Activated CD4-positive, alpha-beta memory T cell treated with anti-CD3 and anti-CD28 coated beads, Interleukin-2, amount 10 ng/mL, durations not matched to agents 7 days and 5 days (primary cell): ENCODE data around the gene CCDC47. TPM values are rescaled to one million over a fixed set of nuclear protein-coding genes. Genes with fewer than 3 reads are reported as not detected.
"Not testable (repeated sequence)": the region's sequence is repeated elsewhere in the genome, so short reads cannot be mapped to it uniquely, and the experiment has no call there.

ENCODE experiments used
- CTCF ChIA-PET: fragments of 350-600 bp; sonication (Branson Sonifier 250); formaldehyde crosslinking; loops from one replicate; lab custom pipeline; 2021; ENCODE audit warnings: antibody characterized with exemption, inconsistent platforms; lab: Charles Lee
- POLR2A ChIA-PET: fragments of 350-600 bp; sonication (Branson Sonifier 250); formaldehyde crosslinking; loops from one replicate; lab custom pipeline; 2021; ENCODE audit warnings: antibody characterized with exemption; lab: Charles Lee
- DNase-seq: peaks from one replicate; pipeline ENCODE4 v3.0.0-alpha.2; 2020
- H3K27ac Mint-ChIP-seq: one replicate; pipeline ENCODE4 v1.8.0; 2021; ENCODE audit warnings: mild to moderate bottlenecking, mixed read lengths
- H3K27me3 Mint-ChIP-seq: one replicate; pipeline ENCODE4 v1.8.0; 2021; ENCODE audit warnings: mixed read lengths
- H3K36me3 Mint-ChIP-seq: one replicate; pipeline ENCODE4 v1.8.0; 2021; ENCODE audit warnings: low read depth, mixed read lengths
- H3K4me1 Mint-ChIP-seq: one replicate; pipeline ENCODE4 v1.8.0; 2021; ENCODE audit warnings: mixed read lengths
- H3K4me3 Mint-ChIP-seq: one replicate; pipeline ENCODE4 v1.8.0; 2021; ENCODE audit warnings: mild to moderate bottlenecking, mixed read lengths
- H3K9me3 Mint-ChIP-seq: one replicate; pipeline ENCODE4 v1.8.0; 2021; ENCODE audit warnings: mixed read lengths
- total RNA-seq, 2 experiments: library from RNA; stranded (reverse); gene quantifications; one replicate each; pipeline ENCODE4 v1.2.3, GENCODE V29; 2021

The CCDC47 gene
- total RNA-seq, 2 experiments from 2014 or later: 56.7 to 57.9 TPM

DNA sequence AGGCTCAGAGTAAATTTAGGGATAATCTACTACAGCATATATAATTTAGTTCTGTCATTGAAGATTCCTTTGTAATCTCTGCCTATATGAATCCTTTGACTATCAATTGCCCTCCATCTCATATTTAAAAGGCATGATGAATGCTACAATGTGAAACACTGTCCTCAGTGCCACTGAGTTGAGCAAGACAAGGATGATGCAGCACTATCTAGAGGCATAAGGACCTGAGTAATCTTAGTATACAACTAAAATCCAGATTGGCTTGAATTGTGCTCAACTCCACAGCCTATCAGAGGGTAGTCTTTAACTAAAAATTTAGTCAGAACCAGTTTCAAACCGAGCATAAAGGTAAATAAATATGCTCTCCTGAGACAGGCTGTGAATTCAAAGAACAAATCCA lies 20.2 kb downstream of the CCDC47 start:
- no peaks in the 10 kb centered on the region for H3K27me3 Mint-ChIP-seq
- CTCF ChIA-PET: no interaction called here
- H3K4me1 Mint-ChIP-seq: peaks cover 17% of the 10 kb centered on the region
- H3K4me3 Mint-ChIP-seq: no peak overlapping the region
- POLR2A ChIA-PET: interaction anchor here (0.7 to 4.3 kb wide), 5 partner anchors 11 to 56 kb away, joined by 3 to 36 read pairs (median 7); partner anchors contain the start of genes CCDC47 and DDX42
- no peak overlapping the region for H3K27ac Mint-ChIP-seq
- DNase-seq: no peak
- H3K9me3 Mint-ChIP-seq: no peaks in the 10 kb centered on the region
- H3K36me3 Mint-ChIP-seq: peaks cover 56% of the 10 kb centered on the region

DNA sequence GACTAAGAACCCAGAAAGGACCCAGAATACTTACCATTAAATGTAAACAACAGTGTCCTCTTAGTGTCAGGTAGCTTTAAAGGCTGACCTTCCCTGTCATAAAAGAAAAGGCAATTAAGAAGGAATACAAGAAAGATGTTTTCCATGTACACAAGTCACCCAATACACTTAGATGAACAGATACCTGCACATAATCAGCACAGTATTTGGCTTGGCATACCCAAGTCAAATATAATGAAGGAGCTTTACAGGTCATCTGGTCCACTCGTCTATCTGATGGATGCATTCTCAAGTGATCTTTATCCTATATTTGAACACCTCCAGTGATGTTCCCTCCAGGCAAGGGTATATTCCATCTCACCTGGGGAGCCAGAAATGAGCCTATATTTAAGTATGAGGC lies 20.7 kb downstream of the CCDC47 start:
- ChIA-PET CTCF (interaction anchor here (1.0 kb wide), 1 partner anchor 9 kb away, joined by 5 read pairs; no protein-coding TSS in a partner anchor), POLR2A (interaction anchor here (0.7 to 4.3 kb wide), 5 partner anchors 10 to 56 kb away, joined by 3 to 36 read pairs (median 7); partner anchors contain the start of genes CCDC47 and DDX42)
- Mint-ChIP-seq H3K4me1 (peaks cover 17% of the 10 kb centered on the region), H3K27ac (no peak overlapping the region), H3K9me3 (no peaks in the 10 kb centered on the region), H3K36me3 (peaks cover 51% of the 10 kb centered on the region), H3K27me3 (no peaks in the 10 kb centered on the region), H3K4me3 (no peak overlapping the region)
- no peak for DNase-seq

DNA sequence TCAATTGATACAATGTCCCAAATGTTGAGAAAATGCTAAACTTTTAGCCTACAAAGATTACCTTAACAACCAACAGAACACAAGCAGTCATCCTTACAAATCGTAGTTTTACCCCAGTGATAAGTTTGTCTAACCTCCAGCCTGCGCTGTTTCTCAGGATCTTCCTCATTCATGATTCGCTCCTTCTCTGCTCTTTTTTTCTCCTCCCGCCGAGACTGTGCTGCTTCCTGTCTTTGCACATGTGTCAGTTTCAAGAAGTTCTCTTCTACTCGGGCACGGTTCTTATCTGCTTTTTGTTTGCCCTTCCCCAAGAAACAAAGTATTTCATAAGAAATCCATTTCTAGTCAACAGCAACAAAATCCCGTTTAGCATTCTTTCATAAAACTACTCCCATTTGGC lies 21.6 kb downstream of the CCDC47 start:
- Mint-ChIP-seq H3K36me3 (peaks cover 55% of the 10 kb centered on the region), H3K27me3 (no peaks in the 10 kb centered on the region), H3K9me3 (no peaks in the 10 kb centered on the region), H3K4me3 (peak overlapping the region; percentile 33), H3K27ac (peak overlapping the region; percentile 75), H3K4me1 (peaks cover 19% of the 10 kb centered on the region)
- ChIA-PET POLR2A (interaction anchor here (0.7 to 4.3 kb wide), 6 partner anchors 9 to 55 kb away, joined by 3 to 36 read pairs (median 8); partner anchors contain the start of genes CCDC47 and DDX42), CTCF (interaction anchor here (1.0 to 2.1 kb wide), 2 partner anchors 9 to 10 kb away, joined by 5 to 12 read pairs; no protein-coding TSS in a partner anchor)
- DNase-seq: peak; percentile 33

DNA sequence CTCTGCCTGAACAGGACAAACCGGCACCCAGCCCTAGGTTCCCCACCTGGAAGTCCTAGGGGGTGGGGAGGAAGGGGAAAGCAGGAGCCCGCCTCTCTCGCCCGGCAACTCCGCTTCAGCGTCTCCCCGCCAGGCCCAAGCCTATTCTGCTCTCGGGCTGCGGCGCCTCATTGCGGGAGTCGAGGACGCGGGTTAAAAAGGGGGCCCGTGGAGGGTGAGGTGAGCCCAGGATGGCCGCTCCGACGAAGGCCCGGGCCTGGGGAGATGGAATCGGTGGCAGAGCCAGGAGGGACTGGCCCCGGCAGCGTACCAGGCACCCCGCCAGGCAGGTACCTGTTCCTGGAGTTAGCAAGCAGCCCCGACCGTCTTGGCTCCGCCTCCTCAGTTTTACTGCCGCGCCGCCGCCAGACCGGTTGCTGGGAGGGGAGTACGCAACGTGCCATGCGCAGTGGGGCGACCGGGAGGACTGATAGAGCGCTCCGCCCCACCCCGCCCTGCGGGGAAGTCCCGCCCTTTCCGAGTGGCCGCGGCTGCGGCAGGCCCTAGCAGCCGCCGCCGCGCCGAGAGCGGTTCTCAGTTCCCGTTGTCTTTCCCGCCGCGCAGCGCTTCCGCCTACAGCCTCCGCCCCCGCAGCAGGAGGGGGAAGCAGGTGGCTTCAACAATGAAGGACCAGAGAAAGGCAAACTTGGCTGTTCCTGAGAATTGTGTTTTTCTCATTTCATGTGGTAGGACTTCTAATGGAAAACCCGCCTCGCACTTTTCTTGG lies 31.8 kb downstream of the CCDC47 start, which contains the start of gene STRADA:
TSS of gene STRADA (minus strand) at position 392 of the 766 bp plus-strand sequence. CDS start 13,430 bp downstream, outside the sequence.
- H3K4me1 Mint-ChIP-seq: peaks cover 33% of the 10 kb centered on the region
- peaks cover 22% of the 10 kb centered on the region for H3K36me3 Mint-ChIP-seq
- POLR2A ChIA-PET: interaction anchor here (0.7 to 6.4 kb wide), 37 partner anchors 9 to 335 kb away, joined by 3 to 130 read pairs (median 4); partner anchors contain the start of genes CCDC47, DCAF7, DDX42 and FTSJ3
- H3K4me3 Mint-ChIP-seq: peak within 1 kb of the TSS; percentile 90
- H3K9me3 Mint-ChIP-seq: no peaks in the 10 kb centered on the region
- peak; percentile 99 for DNase-seq
- no peaks in the 10 kb centered on the region for H3K27me3 Mint-ChIP-seq
- H3K27ac Mint-ChIP-seq: peak within 1 kb of the TSS; percentile 93
- CTCF ChIA-PET: interaction anchor here (0.7 to 1.7 kb wide), 11 partner anchors 9 to 97 kb away, joined by 3 to 12 read pairs (median 4); partner anchors contain the start of genes CCDC47, DDX42 and LIMD2

DNA sequence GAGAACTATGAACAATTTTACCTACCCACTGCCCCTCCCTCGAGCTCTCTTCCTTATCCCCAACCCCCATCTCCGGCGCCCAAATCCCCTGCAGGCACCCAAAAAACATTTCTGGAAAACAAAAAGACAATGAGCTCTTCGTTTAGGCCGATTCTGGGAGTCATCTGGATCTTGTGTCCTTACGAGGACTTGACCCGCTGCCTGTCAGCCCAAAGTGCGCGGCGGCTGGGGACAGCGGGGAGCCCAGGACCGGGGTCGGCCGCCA lies 32.3 kb downstream of the CCDC47 start:
- ChIA-PET POLR2A (interaction anchor here (0.6 to 6.4 kb wide), 21 partner anchors 9 to 341 kb away, joined by 3 to 130 read pairs (median 4); partner anchors contain the start of genes CCDC47, DCAF7, DDX42 and LIMD2), CTCF (interaction anchor here (1.5 to 1.6 kb wide), 2 partner anchors 21 to 44 kb away, joined by 4 to 8 read pairs; no protein-coding TSS in a partner anchor)
- H3K27ac Mint-ChIP-seq: peak overlapping the region; percentile 93
- H3K36me3 Mint-ChIP-seq: peaks cover 20% of the 10 kb centered on the region
- peaks cover 33% of the 10 kb centered on the region for H3K4me1 Mint-ChIP-seq
- peak overlapping the region; percentile 90 for H3K4me3 Mint-ChIP-seq
- DNase-seq: no peak
- no peaks in the 10 kb centered on the region for H3K9me3 Mint-ChIP-seq
- H3K27me3 Mint-ChIP-seq: no peaks in the 10 kb centered on the region

DNA sequence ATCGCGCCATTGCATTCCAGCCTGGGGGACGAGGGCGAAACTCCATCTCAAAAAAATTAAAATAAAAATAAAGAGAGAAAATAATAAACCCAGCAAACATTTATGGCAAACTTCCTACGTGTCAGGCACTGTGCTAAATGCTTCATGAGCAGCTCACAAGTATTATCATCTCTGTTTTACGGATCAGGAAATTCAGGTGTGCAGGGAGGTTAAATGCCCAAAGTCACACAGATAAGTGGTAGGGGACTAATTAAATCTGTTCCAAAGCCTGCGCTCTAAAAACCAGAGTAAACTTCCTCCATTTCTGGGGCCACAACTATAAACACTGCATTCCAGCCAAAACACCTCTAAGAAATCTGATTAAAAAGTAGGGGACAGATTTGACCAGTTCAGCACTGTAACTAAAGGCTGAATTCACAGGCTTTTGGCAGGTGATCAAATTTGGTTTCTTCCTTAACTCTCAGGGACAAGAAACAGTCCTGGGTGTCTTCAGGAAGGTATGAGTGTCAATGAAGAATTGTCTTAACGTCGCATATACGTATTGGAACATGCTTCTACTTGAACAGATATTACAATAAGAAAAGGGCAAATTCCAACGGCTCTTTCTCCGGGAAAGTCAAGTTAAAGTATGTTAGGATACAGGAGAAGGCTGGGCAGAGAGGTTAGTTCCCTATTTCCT lies 32.8 kb downstream of the CCDC47 start:
- CTCF ChIA-PET: interaction anchor here (1.5 to 1.6 kb wide), 2 partner anchors 22 to 43 kb away, joined by 4 to 8 read pairs; no protein-coding TSS in a partner anchor
- H3K27ac Mint-ChIP-seq: peak overlapping the region; percentile 93
- no peaks in the 10 kb centered on the region for H3K9me3 Mint-ChIP-seq
- POLR2A ChIA-PET: interaction anchor here (0.6 to 6.4 kb wide), 22 partner anchors 9 to 342 kb away, joined by 3 to 130 read pairs (median 4); partner anchors contain the start of genes CCDC47, DCAF7, DDX42 and LIMD2
- H3K4me3 Mint-ChIP-seq: peak overlapping the region; percentile 90
- no peak for DNase-seq
- H3K27me3 Mint-ChIP-seq: no peaks in the 10 kb centered on the region
- peaks cover 33% of the 10 kb centered on the region for H3K4me1 Mint-ChIP-seq
- peaks cover 17% of the 10 kb centered on the region for H3K36me3 Mint-ChIP-seq

DNA sequence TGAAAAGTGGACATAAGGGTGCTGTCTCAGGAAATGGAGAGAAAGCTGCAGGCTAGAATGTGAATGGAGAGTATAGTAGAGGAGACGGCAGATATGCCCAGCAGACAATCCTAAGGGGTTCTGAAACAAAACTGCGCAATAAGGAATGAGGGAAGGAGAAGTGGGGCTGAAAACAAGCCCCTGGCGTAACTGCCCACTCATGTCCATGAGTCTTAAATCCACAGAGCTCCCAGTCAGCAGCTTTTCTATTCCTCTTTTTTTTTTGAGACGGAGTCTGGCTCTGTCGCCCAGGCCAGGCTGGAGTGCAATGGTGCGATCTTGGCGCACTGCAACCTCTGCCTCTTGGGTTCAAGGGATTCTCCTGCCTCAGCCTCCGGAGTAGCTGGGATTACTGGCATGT lies 37.7 kb downstream of the CCDC47 start:
- Mint-ChIP-seq H3K27me3 (no peaks in the 10 kb centered on the region), H3K4me1 (peaks cover 16% of the 10 kb centered on the region), H3K9me3 (no peaks in the 10 kb centered on the region), H3K36me3 (peaks cover 21% of the 10 kb centered on the region), H3K27ac (no peak overlapping the region), H3K4me3 (no peak overlapping the region)
- ChIA-PET CTCF (interaction anchor here (1.4 kb wide), 1 partner anchor 38 kb away, joined by 5 read pairs; no protein-coding TSS in a partner anchor), POLR2A (interaction anchor here (1.0 to 1.4 kb wide), 3 partner anchors 14 to 38 kb away, joined by 3 to 4 read pairs (median 3); partner anchors contain the start of genes CCDC47 and DDX42)
- no peak for DNase-seq

DNA sequence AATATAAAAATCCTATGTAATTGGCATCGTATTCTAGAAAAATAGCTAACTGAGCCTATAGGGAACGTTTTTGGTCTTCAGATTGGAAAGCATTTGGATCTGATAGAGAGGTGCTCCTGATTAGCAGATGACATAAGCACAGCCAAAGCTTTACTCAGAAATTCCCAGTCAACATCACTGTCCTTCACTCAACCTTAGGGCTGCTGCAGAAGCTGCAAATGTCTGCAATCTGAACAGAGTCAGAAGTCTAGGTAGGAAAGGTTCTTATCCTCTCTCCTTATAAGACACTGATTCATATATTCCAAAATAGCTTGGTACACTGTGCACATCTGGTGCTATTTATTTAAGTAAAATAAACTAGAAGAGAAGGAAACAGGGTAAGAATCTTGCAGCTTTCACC lies 51.0 kb downstream of the CCDC47 start:
- POLR2A ChIA-PET: interaction anchor here (0.6 to 1.1 kb wide), 4 partner anchors 10 to 25 kb away, joined by 3 read pairs; no protein-coding TSS in a partner anchor
- H3K9me3 Mint-ChIP-seq: no peaks in the 10 kb centered on the region
- no peak for DNase-seq
- H3K27me3 Mint-ChIP-seq: no peaks in the 10 kb centered on the region
- peaks cover 27% of the 10 kb centered on the region for H3K36me3 Mint-ChIP-seq
- CTCF ChIA-PET: interaction anchor here (1.0 kb wide), 1 partner anchor 12 kb away, joined by 5 read pairs; no protein-coding TSS in a partner anchor
- H3K4me1 Mint-ChIP-seq: peaks cover 1% of the 10 kb centered on the region
- H3K4me3 Mint-ChIP-seq: no peak overlapping the region
- no peak overlapping the region for H3K27ac Mint-ChIP-seq

DNA sequence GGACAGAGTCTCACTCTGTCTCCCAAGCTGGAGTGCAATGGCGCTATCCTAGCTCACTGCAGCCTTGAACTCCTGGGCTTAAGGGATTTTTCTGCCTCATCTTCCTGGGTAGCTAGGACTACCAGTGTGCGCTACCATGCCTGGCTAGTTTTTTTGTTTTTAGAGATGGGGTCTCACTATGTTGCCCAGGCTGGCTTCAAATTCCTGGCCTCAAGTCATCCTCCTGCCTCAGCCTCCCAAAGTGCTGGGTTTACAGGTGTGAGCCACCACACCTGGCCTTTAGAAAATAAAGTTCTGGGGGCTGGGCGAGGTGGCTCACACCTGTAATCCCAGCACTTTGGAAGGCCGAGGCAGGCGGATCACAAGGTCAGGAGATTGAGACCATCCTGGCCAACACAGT lies 53.2 kb downstream of the CCDC47 start:
- H3K4me3 Mint-ChIP-seq, H3K9me3 Mint-ChIP-seq, POLR2A ChIA-PET, H3K27ac Mint-ChIP-seq, CTCF ChIA-PET, DNase-seq, H3K27me3 Mint-ChIP-seq, H3K4me1 Mint-ChIP-seq: not testable (repeated sequence)
- H3K36me3 Mint-ChIP-seq: peaks cover 24% of the 10 kb centered on the region

DNA sequence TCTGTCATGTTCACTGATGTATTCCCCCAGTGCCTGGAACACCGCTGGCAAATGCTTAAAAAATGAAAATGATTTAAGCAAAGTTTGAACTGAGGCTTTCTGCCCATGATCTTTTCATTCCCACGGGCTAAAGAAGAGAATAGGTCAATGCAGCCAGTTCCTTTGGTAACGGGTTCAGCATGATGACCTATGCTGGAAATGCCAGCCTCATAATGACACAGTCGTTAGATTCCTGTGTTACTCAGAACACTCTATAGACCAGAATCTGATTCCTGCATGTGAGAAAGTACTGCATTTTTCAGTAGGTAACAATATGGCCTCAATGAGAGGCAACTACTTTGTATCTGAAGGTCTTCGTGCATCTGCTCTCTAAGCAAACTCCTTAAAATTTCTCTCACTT lies 54.4 kb downstream of the CCDC47 start:
- ChIA-PET CTCF (interaction anchor here (0.7 kb wide), 1 partner anchor 205 kb away, joined by 3 read pairs; no protein-coding TSS in a partner anchor), POLR2A (no interaction called here)
- Mint-ChIP-seq H3K4me1 (peaks cover 1% of the 10 kb centered on the region), H3K36me3 (peaks cover 21% of the 10 kb centered on the region), H3K9me3 (no peaks in the 10 kb centered on the region), H3K27ac (no peak overlapping the region), H3K27me3 (no peaks in the 10 kb centered on the region), H3K4me3 (no peak overlapping the region)
- no peak for DNase-seq

DNA sequence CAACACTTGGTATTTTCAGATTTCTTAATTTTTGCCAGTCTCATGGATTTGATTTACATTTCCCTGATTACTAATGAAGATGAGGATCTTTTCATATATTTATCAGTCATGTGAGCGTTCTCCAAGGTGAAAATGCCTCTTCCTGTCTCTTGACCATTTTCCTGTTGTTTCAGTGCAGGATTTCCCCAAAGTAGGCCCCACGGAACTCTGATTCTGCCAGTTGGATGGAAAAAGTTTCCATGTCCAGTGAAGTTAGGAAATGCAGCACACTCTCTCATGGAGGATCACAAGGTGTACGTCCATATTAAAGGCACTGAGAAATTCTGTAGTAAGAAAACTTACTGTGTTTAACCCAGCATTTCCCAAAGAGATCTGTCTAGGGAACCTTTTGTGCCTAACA lies 57.0 kb downstream of the CCDC47 start:
- Mint-ChIP-seq H3K4me3 (no peak overlapping the region), H3K9me3 (no peaks in the 10 kb centered on the region), H3K27ac (no peak overlapping the region), H3K4me1 (no peaks in the 10 kb centered on the region), H3K27me3 (no peaks in the 10 kb centered on the region), H3K36me3 (peaks cover 23% of the 10 kb centered on the region)
- ChIA-PET CTCF (interaction anchor here (0.7 to 1.3 kb wide), 2 partner anchors 105 to 297 kb away, joined by 3 to 4 read pairs; no protein-coding TSS in a partner anchor), POLR2A (no interaction called here)
- no peak for DNase-seq
